Breast epithelium (tissue), 3 donors: ENCODE results near the gene ROR2.
"Not testable (repeated sequence)": the region's sequence is repeated elsewhere in the genome, so short reads cannot be mapped to it uniquely, and the experiment has no call there.

Experiments used
- CTCF ChIP-seq, 3 donors: fragments of 450-650 bp; IDR thresholded peaks; one replicate each; pipeline ENCODE4 v1.5.1; 2016 to 2017; ENCODE audit warnings: antibody characterized with exemption in 3 of 3, mild to moderate bottlenecking in 3 of 3, moderate library complexity in 3 of 3
- POLR2A ChIP-seq: fragments of 450-650 bp; IDR thresholded peaks from one replicate; pipeline ENCODE4 v1.6.1; 2016; ENCODE audit warnings: antibody characterized with exemption, mild to moderate bottlenecking, moderate library complexity
- POLR2AphosphoS5 ChIP-seq, 3 donors: sonication (generic); formaldehyde crosslinking; IDR thresholded peaks; one replicate each; pipeline ENCODE4 v1.6.1; 2017; ENCODE audit warnings: antibody characterized with exemption in 3 of 3

- not testable (repeated sequence) for TF ChIP-seq CTCF (IDR thresholded peaks at IDR 0.05); POLR2A; POLR2AphosphoS5 (IDR thresholded peaks at IDR 0.05)
Measured at GRCh38 chr9:91793371-91793770, 156.7 kb downstream of the ROR2 start.
